ENCODE data around the gene AGXT. TPM values are rescaled to one million over a fixed set of nuclear protein-coding genes. Genes with fewer than 3 reads are reported as not detected.

The AGXT gene
- total and polyA plus RNA-seq, 4 donors, result 0.05 to 0.61 (median 0.16) TPM; not detected in 1

DNA sequence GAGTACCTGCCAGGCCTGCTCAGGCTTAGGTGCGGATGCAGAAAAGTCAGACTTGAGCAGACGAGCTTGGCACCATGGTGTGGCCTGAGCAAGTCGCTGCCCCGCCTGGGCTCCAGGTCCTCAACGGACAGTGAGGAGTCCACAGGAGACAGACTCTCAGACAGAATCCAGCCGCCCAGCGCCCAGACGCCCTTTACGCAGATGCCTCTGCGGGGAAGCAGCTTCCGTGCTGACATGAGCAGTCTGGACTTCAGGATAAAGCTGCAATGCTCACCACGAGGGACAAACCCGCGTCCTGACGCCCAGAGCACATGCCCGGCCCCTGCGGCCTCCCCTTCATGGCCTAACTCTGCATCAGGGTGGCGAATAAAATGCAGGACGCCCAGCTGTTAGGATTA is 30.8 kb downstream of the AGXT start:
- H3K4me1 ChIP-seq (ENCODE audit: control insufficient read depth in 5 of 5, insufficient read depth in 5 of 5, low read length in 5 of 5), result peaks cover 0 to 27% (median 5%) of the 10 kb centered on the region in 5 donors
- H3K9ac ChIP-seq (ENCODE audit: insufficient read depth in 1 of 2, low read length in 2 of 2), result no peak overlapping the region
- peak overlapping the region in 1 of 2 donors; percentile 79 for H3K27ac ChIP-seq (ENCODE audit: low read depth in 1 of 2, low read length in 1 of 2)
- no peak for ATAC-seq (ENCODE audit: insufficient read depth, low FRiP score)
- no peaks in the 10 kb centered on the region for H3K36me3 ChIP-seq (ENCODE audit: control insufficient read depth in 4 of 4, insufficient read depth in 4 of 4, low read length in 4 of 4)
- no peak for TF ChIP-seq CTCF (IDR thresholded peaks at IDR 0.05; ENCODE audit: control extremely low read depth, extremely low read depth)
- 93 to 94% methylated on average over 19 of the region's 19 CpGs for WGBS, 2 donors
- no peaks in the 10 kb centered on the region for H3K9me3 ChIP-seq (ENCODE audit: control insufficient read depth in 4 of 4, insufficient read depth in 3 of 4, low read length in 3 of 4)
- DNase-seq, result no peak
- H3K4me3 ChIP-seq, result no peak overlapping the region
- H3K27me3 ChIP-seq (ENCODE audit: control insufficient read depth in 3 of 3, insufficient read depth in 3 of 3, low read length in 2 of 3), result no peaks in the 10 kb centered on the region

GRCh38 chr2:240900141-240900860 is 31.7 kb downstream of the AGXT start:
- no peaks in the 10 kb centered on the region for H3K27me3 ChIP-seq (ENCODE audit: control insufficient read depth in 3 of 3, insufficient read depth in 3 of 3, low read length in 2 of 3)
- no peak for TF ChIP-seq CTCF (IDR thresholded peaks at IDR 0.05; ENCODE audit: control extremely low read depth, extremely low read depth)
- WGBS, 2 donors, result 89 to 92% methylated on average over 27 of the region's 27 CpGs
- no peaks in the 10 kb centered on the region for H3K36me3 ChIP-seq (ENCODE audit: control insufficient read depth in 4 of 4, insufficient read depth in 4 of 4, low read length in 4 of 4)
- H3K27ac ChIP-seq (ENCODE audit: low read depth in 1 of 2, low read length in 1 of 2), result no peak overlapping the region
- H3K4me3 ChIP-seq, result no peak overlapping the region
- peaks cover 0 to 30% (median 5%) of the 10 kb centered on the region in 5 donors for H3K4me1 ChIP-seq (ENCODE audit: control insufficient read depth in 5 of 5, insufficient read depth in 5 of 5, low read length in 5 of 5)
- no peak overlapping the region for H3K9ac ChIP-seq (ENCODE audit: insufficient read depth in 1 of 2, low read length in 2 of 2)
- ATAC-seq (ENCODE audit: insufficient read depth, low FRiP score), result no peak
- DNase-seq, result no peak
- H3K9me3 ChIP-seq (ENCODE audit: control insufficient read depth in 4 of 4, insufficient read depth in 3 of 4, low read length in 3 of 4), result no peaks in the 10 kb centered on the region

GRCh38 chr2:240901986-240902614 is 33.5 kb downstream of the AGXT start:
- H3K9ac ChIP-seq (ENCODE audit: insufficient read depth in 1 of 2, low read length in 2 of 2), result no peak overlapping the region
- 88 to 89% methylated on average over 14 of the region's 14 CpGs for WGBS, 2 donors
- peaks cover 0 to 26% (median 5%) of the 10 kb centered on the region in 5 donors for H3K4me1 ChIP-seq (ENCODE audit: control insufficient read depth in 5 of 5, insufficient read depth in 5 of 5, low read length in 5 of 5)
- DNase-seq, result no peak
- TF ChIP-seq CTCF (IDR thresholded peaks at IDR 0.05; ENCODE audit: control extremely low read depth, extremely low read depth), result no peak
- ATAC-seq (ENCODE audit: insufficient read depth, low FRiP score), result no peak
- no peaks in the 10 kb centered on the region for H3K9me3 ChIP-seq (ENCODE audit: control insufficient read depth in 4 of 4, insufficient read depth in 3 of 4, low read length in 3 of 4)
- H3K27ac ChIP-seq (ENCODE audit: low read depth in 1 of 2, low read length in 1 of 2), result no peak overlapping the region
- no peaks in the 10 kb centered on the region for H3K27me3 ChIP-seq (ENCODE audit: control insufficient read depth in 3 of 3, insufficient read depth in 3 of 3, low read length in 2 of 3)
- no peak overlapping the region for H3K4me3 ChIP-seq
- no peaks in the 10 kb centered on the region for H3K36me3 ChIP-seq (ENCODE audit: control insufficient read depth in 4 of 4, insufficient read depth in 4 of 4, low read length in 4 of 4)

Data from lung (tissue), 12 donors.